Natural killer cell (primary cell): ENCODE results near the gene ZNF562. TPM values are rescaled to one million over a fixed set of nuclear protein-coding genes. Genes with fewer than 3 reads are reported as not detected.

Experiments
- ATAC-seq, 3 donors: fragments of 150-1000 bp in 2 of 3; fragments of 200-7000 bp in 1 of 3; cut with Tn5 transposase; 1 replicate in 1 of 3; 2 replicates in 2 of 3; pipeline ENCODE4 v1.10.0; 2021; ENCODE audit warnings: mild to moderate bottlenecking in 2 of 3, moderate library complexity in 2 of 3
- DNase-seq, 2 donors: peaks; one replicate each; pipeline versions ENCODE4 v3.0.0 to v3.0.0-alpha.2; 2013 to 2021; ENCODE audit warnings: mixed read lengths in 1 of 2
- H3K27ac ChIP-seq: one replicate; pipeline ENCODE4 v1.5.1; 2013; ENCODE audit warnings: mild to moderate bottlenecking, low read length
- H3K27me3 ChIP-seq: one replicate; pipeline ENCODE4 v1.6.1; 2013; ENCODE audit warnings: low read length; ENCODE audit not compliant: control insufficient read depth, insufficient read depth
- H3K36me3 ChIP-seq: one replicate; pipeline ENCODE4 v1.6.1; 2013; ENCODE audit warnings: low read length; ENCODE audit not compliant: control insufficient read depth, insufficient read depth
- H3K4me1 ChIP-seq: one replicate; pipeline ENCODE4 v1.6.1; 2013; ENCODE audit warnings: low read length; ENCODE audit not compliant: control insufficient read depth, insufficient read depth
- H3K4me3 ChIP-seq: one replicate; pipeline ENCODE4 v1.5.1; 2013; ENCODE audit warnings: low read length
- H3K9me3 ChIP-seq: one replicate; pipeline ENCODE4 v1.6.1; 2013; ENCODE audit warnings: low read length; ENCODE audit not compliant: control insufficient read depth, insufficient read depth
- H3K27ac Mint-ChIP-seq, 2 donors: one replicate each; pipeline ENCODE4 v1.8.0; 2022; ENCODE audit warnings: mild to moderate bottlenecking in 2 of 2, mixed read lengths in 2 of 2, moderate library complexity in 1 of 2
- H3K27me3 Mint-ChIP-seq, 2 donors: one replicate each; pipeline ENCODE4 v1.8.0; 2022; ENCODE audit warnings: low read depth in 2 of 2, mixed read lengths in 2 of 2
- H3K36me3 Mint-ChIP-seq: one replicate; pipeline ENCODE4 v1.8.0; 2022; ENCODE audit warnings: mixed read lengths
- H3K4me1 Mint-ChIP-seq, 2 donors: one replicate each; pipeline ENCODE4 v1.8.0; 2022; ENCODE audit warnings: mixed read lengths in 2 of 2
- H3K4me3 Mint-ChIP-seq: one replicate; pipeline ENCODE4 v1.8.0; 2022; ENCODE audit warnings: mild to moderate bottlenecking, moderate library complexity, mixed read lengths
- H3K9me3 Mint-ChIP-seq, 2 donors: one replicate each; pipeline ENCODE4 v1.8.0; 2022; ENCODE audit warnings: mixed read lengths in 2 of 2
- CTCF ChIP-seq: fragments of 200-600 bp; IDR thresholded peaks from one replicate; pipeline ENCODE4 v1.8.0; 2022; ENCODE audit warnings: antibody characterized with exemption
- WGBS: methylation state at CpG from one replicate; pipeline ENCODE4 v1.1.7; 2013; ENCODE audit warnings: missing lambda C conversion rate; ENCODE audit not compliant: insufficient coverage; 5-methylcytosine and 5-hydroxymethylcytosine counted together
- intact Hi-C: fragments of 100-400 bp; cut with micrococcal nuclease; formaldehyde crosslinking; loops from one replicate; pipeline ENCODE4 v1.14.2; 2022
- total RNA-seq, 4 donors: library from RNA; stranded (reverse); fragments of 120-200 nt in 1 of 4; gene quantifications; one replicate each; pipeline versions ENCODE4 v1.2.3 to v1.2.4, GENCODE V29; 2013 to 2022

The ZNF562 gene
- 10 to 100 TPM; 21.6 to 25.3 (median 23.1) TPM for total RNA-seq
- total RNA-seq (2013) = 45.7 TPM

DNA sequence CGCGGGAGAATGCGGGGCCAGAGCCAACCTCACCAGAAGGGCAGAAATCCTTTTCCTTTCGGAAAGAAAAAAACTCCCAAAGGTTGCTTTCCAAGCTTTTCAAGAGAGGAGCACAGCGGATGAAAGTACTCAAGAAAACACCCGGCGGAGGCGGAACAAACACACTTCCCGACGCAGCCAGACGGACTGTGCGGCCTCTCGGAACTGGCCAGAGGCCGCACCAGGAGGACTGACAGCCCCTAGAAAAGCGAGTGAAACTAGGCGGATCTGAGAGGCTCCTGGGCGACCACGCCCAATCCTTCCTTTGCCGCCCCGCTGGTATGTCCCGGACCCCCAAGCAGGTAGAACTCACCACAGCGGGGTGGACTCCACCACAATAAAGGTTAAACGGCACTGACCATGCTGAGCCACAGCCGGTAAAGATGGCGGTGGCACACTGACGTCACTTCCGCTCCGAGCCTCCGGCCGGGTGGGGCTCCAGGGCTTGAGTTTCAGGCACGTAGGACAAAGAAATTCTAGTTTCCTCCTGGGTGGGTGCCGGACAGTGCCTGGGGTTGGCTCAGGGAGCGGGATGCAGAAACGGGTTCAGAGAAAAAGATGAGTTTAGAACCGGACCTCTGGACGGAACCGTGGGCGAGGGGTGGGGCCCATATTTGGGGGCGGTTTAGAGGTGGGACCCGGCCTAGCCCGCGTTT, at the start of gene ZNF562:
ZNF562 (minus strand) TSS at position 438 of the 695 bp plus-strand sequence. CDS start 14,356 bp downstream, outside the sequence.
- H3K4me3 ChIP-seq = peak within 1 kb of the TSS; percentile 91
- DNase-seq (peak; percentile 79 to 88), ATAC-seq (peak; percentile 91 to 92 (median 92))
- no peaks in the 10 kb centered on the region for H3K36me3 ChIP-seq
- peak within 1 kb of the TSS; percentile 99 for H3K4me3 Mint-ChIP-seq
- intact Hi-C loops = loop anchor here (1.0 to 2.0 kb wide), 2 partner anchors 54 to 93 kb away; partner anchors contain the start of genes ZNF561 and ZNF846
- no peaks in the 10 kb centered on the region for H3K27me3 Mint-ChIP-seq
- H3K27ac Mint-ChIP-seq = peak within 1 kb of the TSS; percentile 96 to 100
- H3K4me1 ChIP-seq = peaks cover 11% of the 10 kb centered on the region
- no peak for TF ChIP-seq CTCF
- no peaks in the 10 kb centered on the region for H3K27me3 ChIP-seq
- peak within 1 kb of the TSS; percentile 95 for H3K27ac ChIP-seq
- WGBS = under 1% methylated on average over 42 of the region's 42 CpGs
- H3K36me3 Mint-ChIP-seq = peaks cover 6% of the 10 kb centered on the region
- H3K9me3 Mint-ChIP-seq = peaks cover 4 to 5% of the 10 kb centered on the region in 2 donors
- peaks cover 16% of the 10 kb centered on the region for H3K9me3 ChIP-seq
- H3K4me1 Mint-ChIP-seq = peaks cover 36 to 40% of the 10 kb centered on the region in 2 donors

DNA sequence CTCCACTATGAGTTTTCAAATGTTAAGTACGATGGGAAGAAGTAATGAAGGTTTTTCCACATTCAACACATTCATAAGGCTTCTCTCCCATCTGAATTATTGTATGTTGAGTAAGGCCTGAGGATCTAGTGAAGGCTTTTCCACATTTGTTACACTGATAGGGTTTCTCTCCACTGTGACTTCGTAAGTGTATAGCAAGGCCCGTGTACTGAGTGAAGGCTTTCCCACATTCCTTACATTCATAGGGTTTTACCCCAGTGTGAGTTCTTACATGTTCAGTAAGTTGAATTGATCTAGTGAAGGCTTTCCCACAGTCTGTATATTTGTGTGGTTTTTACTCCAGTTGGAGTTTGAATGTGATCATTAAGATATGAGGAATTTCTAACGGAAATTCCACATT, 49.3 kb upstream of the ZNF562 start:
- Histone ChIP-seq H3K27ac (no peak overlapping the region), H3K4me3 (no peak overlapping the region), H3K4me1 (peaks cover 3% of the 10 kb centered on the region), H3K9me3 (no peaks in the 10 kb centered on the region), H3K36me3 (no peaks in the 10 kb centered on the region), H3K27me3 (no peaks in the 10 kb centered on the region)
- H3K27me3 Mint-ChIP-seq = peaks cover 0 to 10% of the 10 kb centered on the region in 2 donors
- H3K9me3 Mint-ChIP-seq = no peaks in the 10 kb centered on the region
- H3K36me3 Mint-ChIP-seq = no peaks in the 10 kb centered on the region
- 100% methylated on average over 2 of the region's 4 CpGs for WGBS
- no peak for ATAC-seq
- no peak overlapping the region for H3K27ac Mint-ChIP-seq
- intact Hi-C loops = no loop called here
- no peak overlapping the region for H3K4me3 Mint-ChIP-seq
- no peak for TF ChIP-seq CTCF
- H3K4me1 Mint-ChIP-seq = peaks cover 0 to 9% of the 10 kb centered on the region in 2 donors
- DNase-seq = no peak

DNA sequence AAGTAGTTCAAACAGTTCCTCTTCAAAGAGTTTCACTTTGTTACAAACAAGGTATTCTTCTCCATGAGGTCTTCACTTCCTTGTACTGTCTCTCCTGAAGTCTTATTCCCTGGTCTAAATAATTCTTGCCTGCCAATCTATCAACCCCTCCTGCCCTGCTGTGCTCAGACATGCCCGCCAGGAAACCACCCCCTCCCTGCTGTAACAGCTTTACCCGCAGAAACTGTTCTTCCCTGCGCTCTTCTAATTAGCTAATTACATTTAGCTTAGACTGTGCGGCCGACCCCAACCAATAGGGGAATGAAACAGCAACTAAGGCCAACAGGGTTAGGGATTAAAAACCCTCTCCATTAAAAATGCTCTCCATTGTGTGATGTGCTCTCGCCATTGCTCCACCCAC, 47.0 kb upstream of the ZNF562 start:
- Mint-ChIP-seq H3K27ac (peak overlapping the region in 1 of 2 donors; percentile 27), H3K4me3 (no peak overlapping the region), H3K9me3 (no peaks in the 10 kb centered on the region), H3K36me3 (no peaks in the 10 kb centered on the region), H3K4me1 (peaks cover 0 to 9% of the 10 kb centered on the region in 2 donors), H3K27me3 (peaks cover 7 to 20% of the 10 kb centered on the region in 2 donors)
- H3K36me3 ChIP-seq = no peaks in the 10 kb centered on the region
- peak; percentile 46 to 78 (median 54) for ATAC-seq
- peak in 1 of 2 donors; percentile 5 for DNase-seq
- no peak overlapping the region for H3K4me3 ChIP-seq
- 40% methylated on average over 6 of the region's 6 CpGs for WGBS
- intact Hi-C loops = no loop called here
- TF ChIP-seq CTCF = no peak
- H3K27me3 ChIP-seq = no peaks in the 10 kb centered on the region
- H3K9me3 ChIP-seq = no peaks in the 10 kb centered on the region
- H3K27ac ChIP-seq = no peak overlapping the region
- H3K4me1 ChIP-seq = peaks cover 3% of the 10 kb centered on the region
